Mammary epithelial cell (primary cell): ENCODE results near the gene RPA3.

Source experiments
- CTCF ChIP-seq, 2 donors: IDR thresholded peaks in 1 of 2; conservative IDR thresholded peaks in 1 of 2; 2 replicates each; pipeline ENCODE4 v1.5.1; 2011 to 2012; ENCODE audit warnings: inconsistent platforms in 2 of 2, low read length in 2 of 2, mild to moderate bottlenecking in 2 of 2, control low read depth in 1 of 2, low read depth in 1 of 2; ENCODE audit not compliant: insufficient read depth in 1 of 2; ENCODE audit errors: extremely low read depth in 1 of 2
- EZH2 ChIP-seq: IDR thresholded peaks from 2 replicates; pipeline ENCODE4 v1.6.1; 2012; ENCODE audit warnings: low read length, inconsistent platforms, borderline replicate concordance

GRCh38 chr7:7617550-7617949, 100.9 kb downstream of the RPA3 start:
- TF ChIP-seq CTCF (conservative IDR thresholded peaks at IDR 0.05 in 1 of 2, IDR thresholded peaks at IDR 0.05 in 1 of 2; ENCODE audit: extremely low read depth in 1 of 2, insufficient read depth in 1 of 2, low read depth in 1 of 2, low read length in 2 of 2) = no peak
- TF ChIP-seq EZH2 = no peak
